Tibial nerve (tissue), 4 donors: ENCODE data around the gene YWHAQ.

Experiments
- EP300 ChIP-seq, 2 donors: sonication (generic); formaldehyde crosslinking; IDR thresholded peaks; one replicate each; pipeline ENCODE4 v1.6.1; 2017; ENCODE audit warnings: antibody characterized with exemption in 2 of 2, mild to moderate bottlenecking in 1 of 2
- POLR2A ChIP-seq, 2 donors: fragments of 450-650 bp; IDR thresholded peaks; one replicate each; pipeline ENCODE4 v1.6.1; 2017; ENCODE audit warnings: antibody characterized with exemption in 2 of 2, mild to moderate bottlenecking in 2 of 2, moderate library complexity in 2 of 2
- TF ChIP-seq, protein P1 (sequence below), 5 experiments: fragments of 200-600 bp in 3 of 5; fragments of 450-650 bp in 2 of 5; sonication (generic) in 3 of 5; IDR thresholded peaks; one replicate each; pipeline ENCODE4 v1.5.1; 2016 to 2019; ENCODE audit warnings: antibody characterized with exemption in 5 of 5, mild to moderate bottlenecking in 3 of 5, moderate library complexity in 2 of 5

DNA sequence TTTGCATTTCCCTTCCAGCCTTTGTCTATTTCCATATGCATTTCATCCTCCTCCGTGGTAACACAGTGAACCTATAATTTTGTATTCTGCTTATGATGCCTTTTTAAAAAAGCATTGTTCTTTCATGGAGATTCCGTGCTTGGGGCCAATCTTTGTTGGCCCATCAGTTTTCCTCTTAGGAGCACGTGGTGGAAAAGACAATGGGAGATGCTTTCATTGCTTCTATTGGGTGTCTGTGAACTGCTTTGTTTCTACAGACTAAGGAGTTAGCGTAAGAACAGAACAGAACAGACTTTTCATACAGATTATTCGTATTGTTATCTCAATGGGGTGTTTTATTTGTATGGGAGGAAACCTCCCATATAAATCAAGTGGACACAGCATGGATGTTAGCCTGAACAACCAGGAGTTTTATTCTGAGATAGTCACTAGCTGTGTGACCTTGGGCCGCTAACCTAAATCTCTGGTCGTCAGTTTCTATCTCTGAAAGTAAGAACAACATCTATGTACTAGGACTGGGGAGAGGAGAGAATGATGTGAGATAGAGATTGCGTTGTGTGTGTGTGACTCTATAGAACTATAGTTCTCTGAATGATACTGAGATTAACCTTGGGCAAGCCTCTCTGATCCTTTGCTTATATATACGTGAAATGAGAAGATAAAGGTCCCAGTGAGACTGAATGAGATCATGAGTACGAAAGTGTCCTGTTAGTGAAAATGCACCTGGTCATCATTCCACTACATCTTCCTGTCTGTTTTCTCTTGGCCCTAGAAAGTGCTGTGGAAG, 22.9 kb upstream of the YWHAQ start:
- no peak for TF ChIP-seq EP300 (IDR thresholded peaks at IDR 0.05)
- TF ChIP-seq, protein P1, sequence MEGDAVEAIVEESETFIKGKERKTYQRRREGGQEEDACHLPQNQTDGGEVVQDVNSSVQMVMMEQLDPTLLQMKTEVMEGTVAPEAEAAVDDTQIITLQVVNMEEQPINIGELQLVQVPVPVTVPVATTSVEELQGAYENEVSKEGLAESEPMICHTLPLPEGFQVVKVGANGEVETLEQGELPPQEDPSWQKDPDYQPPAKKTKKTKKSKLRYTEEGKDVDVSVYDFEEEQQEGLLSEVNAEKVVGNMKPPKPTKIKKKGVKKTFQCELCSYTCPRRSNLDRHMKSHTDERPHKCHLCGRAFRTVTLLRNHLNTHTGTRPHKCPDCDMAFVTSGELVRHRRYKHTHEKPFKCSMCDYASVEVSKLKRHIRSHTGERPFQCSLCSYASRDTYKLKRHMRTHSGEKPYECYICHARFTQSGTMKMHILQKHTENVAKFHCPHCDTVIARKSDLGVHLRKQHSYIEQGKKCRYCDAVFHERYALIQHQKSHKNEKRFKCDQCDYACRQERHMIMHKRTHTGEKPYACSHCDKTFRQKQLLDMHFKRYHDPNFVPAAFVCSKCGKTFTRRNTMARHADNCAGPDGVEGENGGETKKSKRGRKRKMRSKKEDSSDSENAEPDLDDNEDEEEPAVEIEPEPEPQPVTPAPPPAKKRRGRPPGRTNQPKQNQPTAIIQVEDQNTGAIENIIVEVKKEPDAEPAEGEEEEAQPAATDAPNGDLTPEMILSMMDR (IDR thresholded peaks at IDR 0.05), result no peak
- no peak for TF ChIP-seq POLR2A (IDR thresholded peaks at IDR 0.05)
